Skin of body (tissue), 2 donors: ENCODE measurements around the gene LACTBL1. TPM values are rescaled to one million over a fixed set of nuclear protein-coding genes. Genes with fewer than 3 reads are reported as not detected.

Experiments used
- DNase-seq: peaks from one replicate; lab custom pipeline; 2025; lab: John Stamatoyannopoulos, UW
- total RNA-seq: library from RNA; depleted of rRNA; stranded (reverse); fragments of >200 nt; gene quantifications from one replicate; pipeline ENCODE4 v1.2.3, GENCODE V29; 2014

LACTBL1 gene
- total RNA-seq, 1 donor from 2014 or later: not detected

GRCh38 chr1:22944346-22945055 is 28.2 kb downstream of the LACTBL1 start:
- DNase-seq: no peak

DNA sequence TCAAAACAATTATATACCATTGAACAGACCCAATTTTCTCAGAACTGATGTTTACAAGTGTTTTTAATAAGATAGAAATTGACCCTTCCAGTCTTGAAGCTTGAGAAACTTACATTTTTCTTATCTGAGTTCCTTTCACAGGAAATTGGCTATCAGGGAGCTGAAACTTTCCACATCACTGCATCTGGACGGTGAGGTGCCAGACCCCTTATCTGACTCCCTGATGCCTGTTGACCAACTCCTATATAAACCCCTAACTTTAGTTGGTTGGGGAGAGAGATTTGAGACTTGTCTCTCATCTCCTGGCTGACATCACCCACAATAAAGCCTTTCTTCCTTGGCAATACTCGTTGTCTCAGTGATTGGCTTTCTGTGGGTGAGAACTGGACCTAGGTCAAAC is 31.4 kb downstream of the LACTBL1 start:
- DNase-seq: no peak

DNA sequence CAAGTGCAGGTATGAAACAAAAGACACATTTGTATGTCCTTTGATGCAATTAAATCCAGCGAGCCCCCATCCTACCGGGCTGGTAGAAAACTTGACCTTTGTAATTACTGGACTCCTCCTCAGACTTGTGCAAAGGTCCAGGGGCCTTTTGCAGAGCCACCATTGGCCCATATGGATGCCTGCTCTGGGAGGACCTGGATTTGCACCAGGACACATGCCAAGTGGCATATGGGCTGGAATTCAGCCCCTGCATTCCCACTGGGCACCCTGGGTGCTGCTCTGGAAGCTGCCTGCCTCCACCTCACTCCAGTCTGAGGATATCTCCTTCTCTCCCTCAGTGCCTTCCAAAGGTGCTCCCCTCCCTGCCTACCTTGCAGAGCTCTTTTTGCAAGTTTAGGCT is 36.0 kb downstream of the LACTBL1 start:
- DNase-seq: no peak

- no peak for DNase-seq
Observed at GRCh38 chr1:22935433-22935832, 37.2 kb downstream of the LACTBL1 start.

- no peak for DNase-seq
Observed at GRCh38 chr1:22932803-22933470, 39.7 kb downstream of the LACTBL1 start.

DNA sequence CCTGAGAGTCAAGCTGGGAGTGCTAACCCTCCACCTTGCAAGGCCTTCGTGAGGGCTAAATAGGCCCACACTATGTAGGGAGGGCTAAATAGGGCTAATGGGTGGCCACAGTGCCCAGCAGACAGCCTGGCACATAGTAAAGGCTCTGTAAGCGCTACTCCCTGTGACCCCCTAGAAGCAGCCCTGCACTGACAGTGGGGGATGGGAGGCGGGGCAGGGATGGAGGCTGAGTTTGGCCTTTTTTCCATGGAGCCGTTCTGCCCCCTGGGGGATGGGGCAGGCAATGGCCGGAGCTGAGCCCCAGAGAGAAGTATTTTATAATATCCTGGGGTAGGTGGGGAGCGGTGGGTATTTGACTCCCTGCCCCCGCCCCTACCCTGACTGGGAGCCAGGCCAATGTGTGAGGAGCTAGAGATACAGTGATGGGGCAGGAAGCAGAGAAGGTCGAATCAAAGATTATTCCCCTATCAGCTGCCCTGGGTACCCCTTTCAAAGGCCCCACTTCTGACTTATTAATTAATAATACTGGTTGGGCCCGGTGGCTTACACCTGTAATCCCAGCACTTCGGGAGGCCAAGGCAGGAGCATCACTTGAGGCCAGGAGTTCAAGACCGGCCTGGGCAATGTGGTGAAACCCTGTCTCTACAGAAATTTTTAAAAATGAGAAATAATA is 42.3 kb downstream of the LACTBL1 start:
- no peak for DNase-seq

GRCh38 chr1:22925111-22925510 is 47.6 kb downstream of the LACTBL1 start:
- no peak for DNase-seq

GRCh38 chr1:22922640-22923039 is 50.0 kb downstream of the LACTBL1 start:
- DNase-seq: no peak

- no peak for DNase-seq
Observed at GRCh38 chr1:22921452-22922126, 51.1 kb downstream of the LACTBL1 start.

DNA sequence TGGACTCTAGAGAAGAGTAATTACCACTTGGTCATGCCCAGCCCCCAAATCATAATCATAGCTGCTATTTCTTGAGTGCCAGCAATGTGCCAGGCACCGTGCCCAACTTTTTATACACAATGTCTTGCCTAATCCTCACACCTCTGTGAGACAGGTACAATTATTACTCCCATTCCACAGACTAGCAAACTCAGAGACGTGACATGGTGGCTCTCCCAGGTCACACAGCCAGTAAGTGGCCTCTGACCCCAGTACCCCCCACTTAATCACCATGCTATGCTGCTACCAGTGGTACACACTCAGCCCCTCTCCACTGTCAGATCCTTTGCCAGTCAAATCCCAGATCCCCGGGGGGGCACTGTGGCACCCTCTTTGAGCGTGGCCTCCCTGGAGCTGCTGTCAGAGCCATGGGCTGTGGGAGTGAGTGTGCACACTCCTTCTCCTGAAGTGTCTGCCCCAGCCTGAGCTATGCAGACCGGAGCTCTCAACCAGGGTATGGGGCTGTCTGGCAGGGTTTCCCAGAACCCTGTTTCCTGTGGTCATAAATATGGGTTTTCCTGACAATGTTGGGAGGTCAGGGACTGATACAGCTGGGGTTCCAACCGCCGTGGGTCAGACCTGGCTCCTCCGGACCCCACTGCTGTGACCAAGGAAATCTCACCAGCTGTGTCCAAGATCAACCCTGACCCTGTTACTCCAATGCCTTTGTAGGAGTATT is 51.8 kb downstream of the LACTBL1 start:
- DNase-seq: no peak

DNA sequence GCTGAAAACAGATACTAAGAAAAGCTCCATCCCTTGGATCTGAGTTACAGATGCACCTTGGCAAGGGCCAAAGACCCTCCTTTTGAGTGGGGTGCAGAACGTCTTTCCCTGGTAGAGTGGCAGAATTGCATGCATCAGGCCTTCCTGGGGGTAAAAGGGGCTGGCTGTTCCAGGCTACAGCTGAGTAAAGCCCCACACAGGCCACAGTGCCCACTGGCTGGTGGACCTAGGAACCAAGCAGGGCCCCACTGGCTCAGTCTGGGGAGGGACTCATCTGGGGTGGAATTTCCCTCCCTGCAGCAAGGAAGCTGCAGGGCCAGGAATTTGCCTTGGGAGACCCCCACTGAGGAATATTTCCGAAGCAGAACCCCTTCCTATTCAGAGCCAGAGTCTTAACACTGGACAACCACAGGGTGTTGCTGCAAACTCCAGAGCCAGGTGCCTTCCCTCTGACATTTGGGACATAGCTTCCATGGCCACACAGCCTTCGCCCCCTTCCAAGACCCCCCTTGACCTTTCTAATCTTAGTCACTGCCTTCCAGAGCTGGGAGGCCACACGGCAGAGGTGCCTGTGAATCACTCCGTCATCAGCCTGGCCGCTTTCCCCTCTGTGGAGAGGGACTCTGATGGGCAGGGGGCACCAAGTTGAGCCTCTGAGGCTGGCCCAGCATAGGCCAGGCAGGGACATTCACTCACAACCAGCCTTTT is 52.5 kb downstream of the LACTBL1 start:
- no peak for DNase-seq

DNA sequence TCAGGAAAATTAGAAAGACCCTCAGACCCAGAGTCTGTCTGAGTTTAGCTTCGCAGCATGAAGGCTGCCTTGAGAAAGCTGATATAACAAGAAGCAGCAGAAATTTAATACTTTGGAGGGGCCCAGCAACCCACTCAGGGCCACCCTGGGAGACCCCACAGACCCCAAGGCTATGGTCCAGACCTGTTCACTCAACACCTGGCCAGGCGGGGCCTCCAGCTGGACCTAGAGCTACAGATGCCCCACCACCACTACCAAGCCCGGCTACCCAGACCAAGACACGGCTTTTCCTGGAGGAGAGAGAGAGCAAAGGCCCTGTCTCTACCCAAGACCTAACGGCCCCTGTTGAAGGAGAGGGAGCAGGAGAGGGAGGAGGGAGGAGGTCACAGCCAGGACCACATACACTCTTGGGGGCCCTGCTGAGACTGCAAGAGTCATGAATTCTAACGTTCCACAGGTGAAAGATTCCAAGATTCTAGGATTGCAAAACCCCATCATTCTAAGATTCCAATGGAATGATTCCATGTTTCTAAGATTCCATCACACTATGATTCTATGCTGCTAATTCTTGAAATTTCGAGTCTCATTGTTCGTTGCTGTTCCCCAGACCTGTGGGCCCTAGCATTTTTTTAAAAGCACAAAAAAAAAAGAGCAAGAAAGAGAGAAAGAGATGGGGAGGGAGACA is 53.2 kb downstream of the LACTBL1 start:
- DNase-seq: no peak

- DNase-seq: no peak
Observed at GRCh38 chr1:22918644-22919043, 54.0 kb downstream of the LACTBL1 start.

DNA sequence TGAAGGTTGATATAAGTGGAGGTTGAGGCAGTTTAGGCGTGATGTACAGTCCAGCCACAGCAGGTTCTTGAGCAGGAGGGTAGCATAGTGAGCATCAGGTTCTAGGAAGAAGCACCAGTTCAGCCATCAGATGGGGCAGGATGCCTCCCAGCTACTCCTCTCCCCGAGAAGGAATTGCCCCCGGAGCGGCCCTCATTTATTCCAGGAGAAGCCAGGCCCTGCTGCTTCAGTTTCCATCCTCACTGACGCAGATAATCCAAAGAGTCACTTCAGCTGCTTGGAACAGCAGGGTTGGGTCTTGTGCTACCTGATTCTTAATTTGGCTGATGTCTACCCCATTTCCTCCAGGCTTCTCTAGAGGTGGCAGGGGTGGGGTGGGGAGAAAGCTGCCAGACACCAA is 54.7 kb downstream of the LACTBL1 start:
- DNase-seq: no peak

DNA sequence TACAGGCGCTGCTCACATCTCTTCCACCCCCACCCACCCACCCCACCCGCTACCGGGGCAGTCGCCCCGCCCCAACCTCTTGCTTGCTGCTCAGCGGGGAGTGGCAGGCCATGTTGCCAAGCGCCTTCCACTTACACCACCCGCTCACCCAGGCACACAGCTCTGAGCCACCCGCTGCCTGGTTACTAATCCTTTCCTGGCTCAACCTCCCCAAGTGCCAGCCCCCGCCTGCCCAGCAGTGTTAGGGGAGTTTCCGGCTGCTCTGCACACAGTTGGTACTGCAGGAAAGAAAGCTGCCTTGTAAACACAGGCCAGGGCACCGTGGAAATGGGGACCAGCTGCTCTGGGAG is 56.2 kb downstream of the LACTBL1 start:
- DNase-seq: no peak

GRCh38 chr1:22915816-22916470 is 56.7 kb downstream of the LACTBL1 start:
- DNase-seq: no peak

- no peak for DNase-seq
Observed at GRCh38 chr1:22915231-22915630, 57.4 kb downstream of the LACTBL1 start.

DNA sequence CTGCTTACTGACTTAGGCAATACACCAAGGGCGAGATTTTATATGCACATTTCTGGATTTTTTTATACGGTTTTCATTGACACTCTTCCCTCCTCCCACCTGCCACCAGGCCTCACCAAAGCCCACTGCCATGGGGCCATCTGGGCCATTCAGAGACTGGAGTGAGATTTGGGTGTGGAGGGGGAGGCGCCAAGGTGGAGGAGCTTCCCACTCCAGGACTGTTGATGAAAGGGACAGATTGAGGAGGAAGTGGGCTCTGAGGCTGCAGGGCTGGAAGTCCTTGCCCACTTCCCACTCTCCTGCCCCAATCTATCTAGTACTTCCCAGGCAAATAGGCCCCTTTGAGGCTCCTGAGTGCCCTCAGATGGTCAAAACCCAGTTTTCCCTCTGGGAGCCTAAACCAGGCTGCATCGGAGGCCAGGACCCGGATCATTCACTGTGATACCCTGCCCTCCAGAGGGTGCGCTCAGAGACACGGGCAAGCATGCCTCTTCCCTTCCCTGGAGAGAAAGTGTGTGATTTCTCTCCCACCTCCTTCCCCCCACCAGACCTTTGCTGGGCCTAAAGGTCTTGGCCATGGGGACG is 57.9 kb downstream of the LACTBL1 start:
- DNase-seq: no peak

DNA sequence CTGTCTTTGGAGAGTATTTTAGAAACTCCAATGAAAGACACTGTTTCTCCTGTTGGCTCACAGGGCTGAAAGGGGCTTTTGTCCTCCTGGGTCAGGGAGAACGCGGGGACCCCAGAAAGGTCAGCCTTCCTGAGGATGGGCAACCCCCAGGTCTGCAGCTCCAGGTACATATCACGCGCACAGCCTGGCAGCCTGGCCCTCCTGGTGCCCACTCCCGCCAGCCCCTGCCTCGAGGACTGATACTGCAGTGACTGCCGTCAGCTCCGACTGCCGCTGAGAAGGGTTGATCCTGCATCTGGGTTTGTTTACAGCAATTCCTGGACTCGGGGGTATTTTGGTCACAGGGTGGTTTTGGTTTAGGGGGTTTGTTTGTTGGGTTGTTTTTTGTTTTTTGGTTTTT is 58.5 kb downstream of the LACTBL1 start:
- no peak for DNase-seq
